ENCODE data around the gene VPS52. TPM values are rescaled to one million over a fixed set of nuclear protein-coding genes. Genes with fewer than 3 reads are reported as not detected.

Gene VPS52
- polyA plus RNA-seq, 1 donor from 2014 or later = 29.1 TPM

DNA sequence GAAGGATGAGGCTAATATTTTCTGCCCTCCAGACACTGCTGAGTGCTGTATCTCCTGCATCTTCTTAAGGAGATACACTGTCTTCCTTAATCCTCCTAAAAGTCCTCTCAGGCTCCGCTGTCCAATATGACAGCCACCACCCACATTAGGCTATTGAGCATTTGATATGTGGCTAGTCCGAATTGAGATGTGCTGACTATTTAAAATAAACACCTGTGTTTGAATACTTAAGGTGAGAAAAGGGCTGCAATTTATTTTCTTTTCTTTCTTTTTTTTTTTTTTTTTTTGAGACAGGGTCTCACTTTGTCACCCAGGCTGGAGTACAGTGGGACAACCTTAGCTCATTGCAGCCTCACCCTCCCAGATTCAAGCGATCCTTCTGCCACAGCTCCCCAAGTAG is 30.2 kb upstream of the VPS52 start:
- H3K9ac ChIP-seq (ENCODE audit: low read length) = no peak overlapping the region
- no peak overlapping the region for H3K4me2 ChIP-seq (ENCODE audit: low read length)
- no peaks in the 10 kb centered on the region for H3F3A ChIP-seq (ENCODE audit: insufficient read depth, low read length, poor library complexity, severe bottlenecking)
- H3K36me3 ChIP-seq (ENCODE audit: insufficient read depth, low read length) = no peaks in the 10 kb centered on the region
- H3K9me3 ChIP-seq (ENCODE audit: low read length) = no peaks in the 10 kb centered on the region
- peaks cover 12% of the 10 kb centered on the region for H3K79me2 ChIP-seq (replicated peaks; ENCODE audit: insufficient read depth, low read length)
- H3K27me3 ChIP-seq (ENCODE audit: insufficient read depth, low read depth, low read length) = no peaks in the 10 kb centered on the region
- no peaks in the 10 kb centered on the region for H3K9me2 ChIP-seq (ENCODE audit: insufficient read depth, low read length)
- no peaks in the 10 kb centered on the region for H4K20me1 ChIP-seq (ENCODE audit: insufficient read depth)
- H2AFZ ChIP-seq (ENCODE audit: low read depth, low read length) = no peak overlapping the region
- TF ChIP-seq RAD21 (conservative IDR thresholded peaks at IDR 0.05) (no peak), POLR2AphosphoS5 (IDR thresholded peaks at IDR 0.05) (no peak)
- TF ChIP-seq, protein P1, sequence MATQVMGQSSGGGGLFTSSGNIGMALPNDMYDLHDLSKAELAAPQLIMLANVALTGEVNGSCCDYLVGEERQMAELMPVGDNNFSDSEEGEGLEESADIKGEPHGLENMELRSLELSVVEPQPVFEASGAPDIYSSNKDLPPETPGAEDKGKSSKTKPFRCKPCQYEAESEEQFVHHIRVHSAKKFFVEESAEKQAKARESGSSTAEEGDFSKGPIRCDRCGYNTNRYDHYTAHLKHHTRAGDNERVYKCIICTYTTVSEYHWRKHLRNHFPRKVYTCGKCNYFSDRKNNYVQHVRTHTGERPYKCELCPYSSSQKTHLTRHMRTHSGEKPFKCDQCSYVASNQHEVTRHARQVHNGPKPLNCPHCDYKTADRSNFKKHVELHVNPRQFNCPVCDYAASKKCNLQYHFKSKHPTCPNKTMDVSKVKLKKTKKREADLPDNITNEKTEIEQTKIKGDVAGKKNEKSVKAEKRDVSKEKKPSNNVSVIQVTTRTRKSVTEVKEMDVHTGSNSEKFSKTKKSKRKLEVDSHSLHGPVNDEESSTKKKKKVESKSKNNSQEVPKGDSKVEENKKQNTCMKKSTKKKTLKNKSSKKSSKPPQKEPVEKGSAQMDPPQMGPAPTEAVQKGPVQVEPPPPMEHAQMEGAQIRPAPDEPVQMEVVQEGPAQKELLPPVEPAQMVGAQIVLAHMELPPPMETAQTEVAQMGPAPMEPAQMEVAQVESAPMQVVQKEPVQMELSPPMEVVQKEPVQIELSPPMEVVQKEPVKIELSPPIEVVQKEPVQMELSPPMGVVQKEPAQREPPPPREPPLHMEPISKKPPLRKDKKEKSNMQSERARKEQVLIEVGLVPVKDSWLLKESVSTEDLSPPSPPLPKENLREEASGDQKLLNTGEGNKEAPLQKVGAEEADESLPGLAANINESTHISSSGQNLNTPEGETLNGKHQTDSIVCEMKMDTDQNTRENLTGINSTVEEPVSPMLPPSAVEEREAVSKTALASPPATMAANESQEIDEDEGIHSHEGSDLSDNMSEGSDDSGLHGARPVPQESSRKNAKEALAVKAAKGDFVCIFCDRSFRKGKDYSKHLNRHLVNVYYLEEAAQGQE (IDR thresholded peaks at IDR 0.05; ENCODE audit: borderline replicate concordance) = no peak
- no peak overlapping the region for H3K4me3 ChIP-seq (ENCODE audit: low read length)
- H3K27ac ChIP-seq (ENCODE audit: low read length) = no peak overlapping the region

DNA sequence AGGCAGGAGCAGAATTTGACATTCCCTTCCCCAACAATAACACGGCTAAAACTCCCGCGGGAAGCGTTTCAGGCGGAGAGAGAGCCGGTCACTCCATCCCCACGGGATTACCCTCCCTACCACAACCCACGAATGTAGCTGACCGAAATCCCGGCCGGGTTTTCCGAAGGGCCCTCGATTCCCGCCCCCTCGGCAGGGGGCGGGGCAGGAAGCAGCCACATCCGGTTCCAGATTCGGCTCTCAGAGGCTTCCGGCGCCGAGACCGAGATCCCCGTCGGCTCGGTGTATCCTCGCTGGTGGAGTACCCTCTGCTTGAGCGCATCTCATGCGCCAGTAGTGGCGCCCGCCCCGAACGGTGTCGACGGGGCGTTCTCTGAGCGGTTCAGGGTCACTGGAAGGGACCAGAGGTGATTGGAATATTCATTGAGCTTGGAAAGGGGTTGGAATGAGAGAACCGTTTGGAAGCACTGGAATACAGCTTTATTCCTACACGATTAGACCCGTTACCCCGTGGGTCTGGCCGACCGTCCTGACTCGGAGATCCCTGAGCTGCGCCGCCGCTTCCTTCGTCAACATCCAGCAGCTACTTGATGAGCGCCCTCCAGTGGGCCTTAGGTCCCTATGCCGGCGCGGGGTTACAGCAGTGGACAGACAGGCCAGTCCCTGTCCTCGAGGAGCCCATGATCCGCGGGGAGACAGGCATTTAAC is 27.7 kb upstream of the VPS52 start:
- no peaks in the 10 kb centered on the region for H3K36me3 ChIP-seq (ENCODE audit: insufficient read depth, low read length)
- TF ChIP-seq RAD21 (conservative IDR thresholded peaks at IDR 0.05) = peak; percentile 67
- TF ChIP-seq SMC3 (conservative IDR thresholded peaks at IDR 0.05; ENCODE audit: poor library complexity) = peak; percentile 79
- peak; percentile 79 for TF ChIP-seq TAF1 (IDR thresholded peaks at IDR 0.05; ENCODE audit: low read depth)
- TF ChIP-seq, protein P2, sequence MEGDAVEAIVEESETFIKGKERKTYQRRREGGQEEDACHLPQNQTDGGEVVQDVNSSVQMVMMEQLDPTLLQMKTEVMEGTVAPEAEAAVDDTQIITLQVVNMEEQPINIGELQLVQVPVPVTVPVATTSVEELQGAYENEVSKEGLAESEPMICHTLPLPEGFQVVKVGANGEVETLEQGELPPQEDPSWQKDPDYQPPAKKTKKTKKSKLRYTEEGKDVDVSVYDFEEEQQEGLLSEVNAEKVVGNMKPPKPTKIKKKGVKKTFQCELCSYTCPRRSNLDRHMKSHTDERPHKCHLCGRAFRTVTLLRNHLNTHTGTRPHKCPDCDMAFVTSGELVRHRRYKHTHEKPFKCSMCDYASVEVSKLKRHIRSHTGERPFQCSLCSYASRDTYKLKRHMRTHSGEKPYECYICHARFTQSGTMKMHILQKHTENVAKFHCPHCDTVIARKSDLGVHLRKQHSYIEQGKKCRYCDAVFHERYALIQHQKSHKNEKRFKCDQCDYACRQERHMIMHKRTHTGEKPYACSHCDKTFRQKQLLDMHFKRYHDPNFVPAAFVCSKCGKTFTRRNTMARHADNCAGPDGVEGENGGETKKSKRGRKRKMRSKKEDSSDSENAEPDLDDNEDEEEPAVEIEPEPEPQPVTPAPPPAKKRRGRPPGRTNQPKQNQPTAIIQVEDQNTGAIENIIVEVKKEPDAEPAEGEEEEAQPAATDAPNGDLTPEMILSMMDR (IDR thresholded peaks at IDR 0.05; ENCODE audit: poor library complexity, severe bottlenecking) = peak; percentile 90
- TF ChIP-seq, protein P1 (IDR thresholded peaks at IDR 0.05; ENCODE audit: borderline replicate concordance) = peak; percentile 75
- TF ChIP-seq EZH2 (IDR thresholded peaks at IDR 0.05; ENCODE audit: borderline replicate concordance, insufficient read depth, low read length, poor library complexity, severe bottlenecking) = no peak
- TF ChIP-seq EP300 (conservative IDR thresholded peaks at IDR 0.05; ENCODE audit: poor library complexity, severe bottlenecking) = peak; percentile 24
- peak; percentile 94 for TF ChIP-seq POLR2AphosphoS5 (IDR thresholded peaks at IDR 0.05)
- TF ChIP-seq MXI1 (conservative IDR thresholded peaks at IDR 0.05; ENCODE audit: poor library complexity, severe bottlenecking) = peak; percentile 81
- no peaks in the 10 kb centered on the region for H4K20me1 ChIP-seq (ENCODE audit: insufficient read depth)
- peak overlapping the region; percentile 77 for H2AFZ ChIP-seq (ENCODE audit: low read depth, low read length)
- no peaks in the 10 kb centered on the region for H3K9me2 ChIP-seq (ENCODE audit: insufficient read depth, low read length)
- peak overlapping the region; percentile 91 for H3K4me3 ChIP-seq (ENCODE audit: low read length)
- peaks cover 12% of the 10 kb centered on the region for H3K79me2 ChIP-seq (replicated peaks; ENCODE audit: insufficient read depth, low read length)
- no peaks in the 10 kb centered on the region for H3K9me3 ChIP-seq (ENCODE audit: low read length)
- H3K4me2 ChIP-seq (ENCODE audit: low read length) = peak overlapping the region; percentile 49
- no peaks in the 10 kb centered on the region for H3F3A ChIP-seq (ENCODE audit: insufficient read depth, low read length, poor library complexity, severe bottlenecking)
- peak overlapping the region; percentile 96 for H3K27ac ChIP-seq (ENCODE audit: low read length)
- H3K27me3 ChIP-seq (ENCODE audit: insufficient read depth, low read depth, low read length) = no peaks in the 10 kb centered on the region
- H3K9ac ChIP-seq (ENCODE audit: low read length) = peak overlapping the region; percentile 94

Measured in neural cell (in vitro differentiated cells).